GM13977 (cell line): Measurements from ENCODE around the gene FBXO3.
"Not testable (repeated sequence)": the region's sequence is repeated elsewhere in the genome, so short reads cannot be mapped to it uniquely, and the experiment has no call there.

Source experiments
- DNase-seq: peaks from one replicate; pipeline ENCODE4 v3.0.0; 2012; ENCODE audit warnings: low spot score
- in situ Hi-C: fragments of 300-500 bp; cut with MboI; formaldehyde crosslinking; loops from one replicate; pipeline ENCODE4 v1.12.0; 2022; ENCODE audit warnings: low sequenced_read_pairs, low pct_unique_long_range_greater_than_20kb, mixed read lengths, inconsistent platforms; ENCODE audit not compliant: unreplicated experiment
- TF ChIP-seq, protein P1 (sequence below): IDR thresholded peaks from 2 replicates; pipeline ENCODE4 v1.5.1; 2012; ENCODE audit warnings: mild to moderate bottlenecking, control low read depth; ENCODE audit not compliant: insufficient read depth; ENCODE audit errors: extremely low read depth, missing control alignments

Gene FBXO3

DNA sequence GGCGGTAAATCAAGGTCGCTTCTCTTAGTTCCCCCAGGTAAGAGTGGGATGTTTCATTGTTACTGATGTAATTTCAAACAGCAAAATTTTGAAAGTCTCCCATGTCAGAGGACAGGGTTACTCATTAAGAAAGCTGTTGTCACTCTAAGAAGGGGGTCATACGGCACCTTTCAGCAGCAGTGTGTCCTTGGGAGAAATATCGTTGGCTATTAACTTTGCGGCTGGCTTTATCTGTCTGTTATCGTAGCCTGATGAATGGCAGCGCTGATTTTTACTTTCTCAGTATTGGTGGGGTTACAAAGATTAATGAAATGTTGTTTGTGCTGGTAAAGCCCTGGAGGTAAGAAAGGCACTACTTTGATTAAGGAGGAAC, 27.5 kb upstream of the FBXO3 start:
- TF ChIP-seq, protein P1, sequence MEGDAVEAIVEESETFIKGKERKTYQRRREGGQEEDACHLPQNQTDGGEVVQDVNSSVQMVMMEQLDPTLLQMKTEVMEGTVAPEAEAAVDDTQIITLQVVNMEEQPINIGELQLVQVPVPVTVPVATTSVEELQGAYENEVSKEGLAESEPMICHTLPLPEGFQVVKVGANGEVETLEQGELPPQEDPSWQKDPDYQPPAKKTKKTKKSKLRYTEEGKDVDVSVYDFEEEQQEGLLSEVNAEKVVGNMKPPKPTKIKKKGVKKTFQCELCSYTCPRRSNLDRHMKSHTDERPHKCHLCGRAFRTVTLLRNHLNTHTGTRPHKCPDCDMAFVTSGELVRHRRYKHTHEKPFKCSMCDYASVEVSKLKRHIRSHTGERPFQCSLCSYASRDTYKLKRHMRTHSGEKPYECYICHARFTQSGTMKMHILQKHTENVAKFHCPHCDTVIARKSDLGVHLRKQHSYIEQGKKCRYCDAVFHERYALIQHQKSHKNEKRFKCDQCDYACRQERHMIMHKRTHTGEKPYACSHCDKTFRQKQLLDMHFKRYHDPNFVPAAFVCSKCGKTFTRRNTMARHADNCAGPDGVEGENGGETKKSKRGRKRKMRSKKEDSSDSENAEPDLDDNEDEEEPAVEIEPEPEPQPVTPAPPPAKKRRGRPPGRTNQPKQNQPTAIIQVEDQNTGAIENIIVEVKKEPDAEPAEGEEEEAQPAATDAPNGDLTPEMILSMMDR: no peak
- no peak for DNase-seq
- in situ Hi-C loops: no loop called here

DNA sequence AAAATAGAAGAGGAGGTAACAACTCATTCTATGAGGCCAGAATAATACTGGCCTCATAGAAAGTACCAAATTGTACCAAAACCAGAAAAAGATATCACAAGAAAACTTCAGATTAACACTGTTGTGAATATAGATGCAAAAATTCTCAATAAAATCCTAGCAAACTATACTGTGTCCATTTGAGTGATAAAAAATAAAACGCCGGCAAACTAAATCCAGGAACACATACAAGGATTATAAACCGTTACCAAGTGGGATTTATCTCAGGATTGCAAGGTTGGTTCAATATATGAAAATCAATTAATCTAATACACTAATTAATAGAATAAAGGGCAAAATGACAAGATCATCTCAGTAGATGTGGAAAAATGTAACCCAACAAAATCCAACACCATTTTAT, 23.6 kb upstream of the FBXO3 start:
- no peak for DNase-seq
- in situ Hi-C loops: no loop called here
- TF ChIP-seq, protein P1: no peak

DNA sequence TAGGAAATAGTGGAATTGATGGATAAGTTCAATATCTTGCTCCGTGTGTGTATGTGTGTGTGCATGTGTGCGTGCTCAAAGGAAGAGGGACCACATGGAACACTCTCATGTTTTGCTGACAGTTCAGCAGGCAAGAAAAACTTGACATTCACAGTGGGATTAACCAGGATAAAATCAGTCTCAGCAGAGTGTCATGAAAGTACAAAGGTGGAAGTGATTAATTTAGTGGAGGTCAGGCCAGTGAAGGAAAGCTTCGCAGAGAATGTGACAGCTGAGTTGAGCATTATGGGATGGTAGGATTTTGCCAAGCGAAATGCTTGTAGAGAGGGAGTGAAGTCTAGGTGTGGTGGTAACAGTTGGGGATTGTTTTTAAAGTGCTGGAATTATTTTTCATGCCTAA, 15.7 kb upstream of the FBXO3 start:
- TF ChIP-seq, protein P1: no peak
- no peak for DNase-seq
- in situ Hi-C loops: no loop called here

DNA sequence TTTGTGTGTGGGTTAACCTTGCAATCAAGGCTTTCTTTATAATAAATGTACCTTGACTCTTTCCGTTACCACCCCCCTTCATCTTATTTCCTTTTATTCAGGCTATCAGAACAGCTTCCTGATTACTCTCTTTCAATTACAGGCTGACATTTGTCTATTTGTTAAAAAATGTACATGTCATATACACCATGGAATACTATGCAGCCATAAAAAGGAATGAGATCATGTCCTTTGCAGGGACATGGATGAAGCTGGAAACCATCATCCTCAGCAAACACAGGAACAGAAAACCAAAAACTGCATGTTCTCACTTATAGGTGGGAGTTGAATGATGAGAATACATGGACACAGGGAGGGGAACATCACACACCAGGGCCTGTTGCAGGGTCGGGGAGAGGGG, 13.8 kb upstream of the FBXO3 start:
- in situ Hi-C loops, DNase-seq: not testable (repeated sequence)

DNA sequence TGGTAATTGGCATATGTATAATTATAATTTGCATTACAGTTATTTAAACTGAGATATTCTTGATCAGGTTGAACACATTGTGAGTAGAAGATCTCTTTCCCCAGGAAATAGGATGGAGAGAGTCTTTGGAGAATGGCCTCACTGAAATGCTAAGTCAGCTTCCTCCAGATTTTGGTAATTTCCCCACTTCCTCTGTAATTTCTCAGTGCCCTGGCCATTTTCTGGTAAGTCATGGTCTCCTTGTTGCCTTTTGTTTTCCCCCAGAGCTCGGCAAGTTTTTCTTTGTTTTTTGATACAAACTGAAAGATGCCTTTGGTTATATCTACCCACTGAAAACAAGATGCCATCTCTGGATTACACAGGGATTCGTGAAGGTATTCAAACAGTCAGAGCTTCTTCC, 12.8 kb upstream of the FBXO3 start:
- in situ Hi-C loops: no loop called here
- TF ChIP-seq, protein P1: no peak
- no peak for DNase-seq

DNA sequence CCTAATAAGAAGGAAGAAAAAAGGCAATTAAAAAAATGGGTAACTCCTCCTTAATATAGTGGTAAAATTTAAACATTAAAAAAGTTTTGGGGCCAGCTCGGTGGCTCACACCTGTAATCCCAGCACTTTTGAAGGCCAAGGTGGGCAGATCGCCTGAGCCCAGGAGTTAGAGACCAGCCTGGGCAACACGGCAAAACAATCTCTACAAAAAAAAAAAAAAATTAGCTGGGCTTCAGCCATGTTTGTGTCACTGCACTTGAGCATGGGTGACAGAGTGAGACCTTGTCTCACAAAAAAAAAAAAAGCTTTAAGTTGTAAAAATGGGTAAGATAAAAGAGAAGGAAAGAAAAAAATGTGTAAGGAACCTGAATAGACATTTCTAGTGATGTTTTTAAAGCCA, 11.3 kb upstream of the FBXO3 start:
- DNase-seq: no peak
- in situ Hi-C loops: no loop called here
- TF ChIP-seq, protein P1: no peak

DNA sequence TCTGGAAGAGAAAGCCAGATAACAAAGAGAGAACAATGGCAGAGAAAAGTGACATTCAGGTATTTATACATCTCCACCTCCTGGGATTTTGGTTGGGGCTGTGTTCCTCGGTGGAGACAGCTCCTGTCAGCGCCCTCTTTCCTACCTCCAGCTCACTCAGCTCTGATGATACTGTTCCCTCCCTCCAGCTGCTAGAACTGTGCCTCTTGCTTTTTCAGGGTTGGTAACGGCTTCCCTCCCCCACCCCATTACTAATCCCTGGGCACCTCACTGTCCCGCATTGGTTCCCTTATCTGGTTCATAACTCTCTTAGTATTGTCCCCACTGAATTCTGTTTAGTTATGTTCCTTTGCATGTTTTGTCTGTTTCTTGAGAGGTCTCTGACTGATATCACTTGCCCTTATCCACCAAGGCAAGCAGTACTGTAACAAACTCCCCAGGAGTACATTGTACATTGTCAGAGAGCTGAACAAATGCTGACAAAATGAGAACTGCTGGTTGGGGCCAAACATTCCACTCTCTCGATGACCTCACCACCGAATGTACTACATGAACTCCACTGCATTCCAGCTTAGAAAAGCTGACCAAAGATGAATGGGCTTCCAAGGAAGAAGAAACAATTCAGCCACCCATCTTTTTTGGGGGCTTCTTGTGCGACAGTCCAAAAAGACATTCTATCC, 5.7 kb upstream of the FBXO3 start:
- no peak for DNase-seq
- in situ Hi-C loops: no loop called here
- TF ChIP-seq, protein P1: no peak
